GM10248 (cell line): Measurements from ENCODE around the gene NUP98.

ENCODE experiments used
- CTCF ChIA-PET: fragments of 300-600 bp; sonication (Branson Sonifier 250); formaldehyde crosslinking; extraction: SDS; loops from one replicate; lab custom pipeline; 2021; ENCODE audit warnings: antibody characterized with exemption; lab: Yijun Ruan, JAX
- POLR2A ChIA-PET: fragments of 350-650 bp; sonication (Branson Sonifier 250); formaldehyde crosslinking; extraction: SDS; loops from one replicate; lab custom pipeline; 2020; ENCODE audit warnings: antibody characterized with exemption; lab: Yijun Ruan, JAX
- DNase-seq: peaks from one replicate; pipeline ENCODE4 v3.0.0; 2012; ENCODE audit errors: extremely low spot score
- TF ChIP-seq, protein P1 (sequence below): IDR thresholded peaks from 2 replicates; pipeline ENCODE4 v1.5.1; 2012; ENCODE audit warnings: mild to moderate bottlenecking, low read depth; ENCODE audit errors: extremely low read depth, missing control alignments, control extremely low read depth

The NUP98 gene

DNA sequence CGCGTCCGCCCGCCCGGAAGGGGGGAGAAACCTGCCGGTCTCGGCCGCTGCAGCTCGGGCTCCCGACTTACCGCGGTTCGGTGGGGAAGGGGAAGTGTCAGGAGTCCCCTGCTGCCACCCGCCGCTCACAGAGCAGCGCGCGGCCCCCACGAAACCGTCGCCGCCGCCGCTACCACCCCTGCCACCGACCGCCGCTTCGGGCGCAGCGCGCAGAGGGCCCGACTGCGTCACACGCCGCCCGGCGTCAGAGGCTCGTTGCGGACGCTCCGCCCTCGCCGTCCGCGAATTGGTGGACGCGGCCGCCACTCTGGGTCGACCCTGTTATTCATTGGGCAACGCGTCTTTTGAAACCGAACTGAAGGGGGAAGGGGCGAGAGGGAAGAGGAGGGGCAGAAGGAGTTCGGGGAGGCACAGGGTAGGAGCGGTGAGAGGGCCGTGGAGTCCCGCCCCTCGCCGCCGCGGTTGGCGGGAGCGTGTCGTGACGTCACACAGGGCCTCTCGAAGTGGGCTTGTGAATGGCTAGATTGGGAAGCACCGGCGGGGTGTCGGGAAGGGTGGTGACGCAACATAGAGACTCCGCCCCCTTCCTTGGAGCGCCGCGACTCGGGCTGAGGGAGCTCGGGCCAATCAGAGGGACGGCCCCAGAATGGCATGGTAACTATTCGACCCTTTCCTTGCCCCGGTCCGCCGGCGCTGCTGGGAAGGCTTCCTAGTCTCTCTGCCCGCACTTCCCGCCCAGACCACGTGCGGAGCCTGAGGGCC lies at the start of gene NUP98:
Gene NUP98, minus strand, starts transcription at position 226 of the 762 bp plus-strand sequence. CDS start 15,437 bp downstream, outside the sequence.
- TF ChIP-seq, protein P1, sequence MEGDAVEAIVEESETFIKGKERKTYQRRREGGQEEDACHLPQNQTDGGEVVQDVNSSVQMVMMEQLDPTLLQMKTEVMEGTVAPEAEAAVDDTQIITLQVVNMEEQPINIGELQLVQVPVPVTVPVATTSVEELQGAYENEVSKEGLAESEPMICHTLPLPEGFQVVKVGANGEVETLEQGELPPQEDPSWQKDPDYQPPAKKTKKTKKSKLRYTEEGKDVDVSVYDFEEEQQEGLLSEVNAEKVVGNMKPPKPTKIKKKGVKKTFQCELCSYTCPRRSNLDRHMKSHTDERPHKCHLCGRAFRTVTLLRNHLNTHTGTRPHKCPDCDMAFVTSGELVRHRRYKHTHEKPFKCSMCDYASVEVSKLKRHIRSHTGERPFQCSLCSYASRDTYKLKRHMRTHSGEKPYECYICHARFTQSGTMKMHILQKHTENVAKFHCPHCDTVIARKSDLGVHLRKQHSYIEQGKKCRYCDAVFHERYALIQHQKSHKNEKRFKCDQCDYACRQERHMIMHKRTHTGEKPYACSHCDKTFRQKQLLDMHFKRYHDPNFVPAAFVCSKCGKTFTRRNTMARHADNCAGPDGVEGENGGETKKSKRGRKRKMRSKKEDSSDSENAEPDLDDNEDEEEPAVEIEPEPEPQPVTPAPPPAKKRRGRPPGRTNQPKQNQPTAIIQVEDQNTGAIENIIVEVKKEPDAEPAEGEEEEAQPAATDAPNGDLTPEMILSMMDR, result no peak
- CTCF ChIA-PET, result interaction anchor here (0.8 to 3.9 kb wide), 9 partner anchors 11 to 275 kb away, joined by 3 to 39 read pairs (median 5); partner anchors contain the start of gene PGAP2
- POLR2A ChIA-PET, result interaction anchor here (0.5 to 1.0 kb wide), 4 partner anchors 10 to 49 kb away, joined by 3 read pairs; no protein-coding TSS in a partner anchor
- DNase-seq, result peak; percentile 99

DNA sequence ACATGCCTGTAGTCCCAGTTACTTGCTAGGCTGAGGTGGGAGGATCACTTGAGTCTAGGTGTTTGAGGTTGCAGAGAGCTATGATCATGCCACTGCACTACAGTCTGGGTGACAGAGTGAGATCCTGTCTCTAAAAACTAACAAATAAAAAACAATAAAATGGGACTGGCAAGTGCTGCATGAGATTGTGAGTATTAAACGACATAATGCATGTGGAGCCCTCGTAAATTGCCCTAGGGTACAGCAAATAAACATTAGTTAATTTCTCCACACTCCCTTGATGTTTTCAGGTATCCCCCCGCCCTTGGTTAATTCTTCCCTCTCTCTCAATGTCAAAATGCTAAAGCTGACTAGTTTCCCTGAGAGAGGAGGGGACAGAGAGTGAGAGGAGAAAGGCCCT lies 48.3 kb upstream of the NUP98 start:
- no peak for DNase-seq
- POLR2A ChIA-PET, result no interaction called here
- CTCF ChIA-PET, result interaction anchor here (12.1 to 43.8 kb wide), 4 partner anchors 5 to 225 kb away, joined by 329 to 1411 read pairs (median 376); partner anchors contain the start of genes RHOG and STIM1
- TF ChIP-seq, protein P1, result no peak

DNA sequence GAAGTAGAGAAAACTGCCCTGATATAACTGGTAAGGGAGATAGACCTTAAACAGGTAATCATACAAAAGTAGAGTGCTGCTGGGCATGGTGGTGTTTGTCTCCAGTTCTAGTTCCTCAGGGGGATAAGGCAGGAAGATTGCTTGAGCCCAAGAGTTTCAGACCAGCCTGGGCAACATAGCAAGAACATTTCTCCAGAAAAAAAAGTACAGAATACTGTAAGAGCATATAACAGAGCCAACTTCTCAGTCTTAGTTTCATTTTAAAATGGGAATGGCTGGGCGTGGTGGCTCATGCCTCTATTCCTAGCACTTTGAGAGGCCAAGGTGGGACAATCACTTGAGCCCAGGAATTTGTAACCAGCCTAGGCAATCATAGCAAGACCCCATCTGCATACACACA lies 47.9 kb upstream of the NUP98 start:
- TF ChIP-seq, protein P1, result no peak
- ChIA-PET CTCF (interaction anchor here (12.1 to 43.8 kb wide), 2 partner anchors 8 to 225 kb away, joined by 329 to 1411 read pairs; partner anchors contain the start of gene STIM1), POLR2A (no interaction called here)
- DNase-seq, result no peak

DNA sequence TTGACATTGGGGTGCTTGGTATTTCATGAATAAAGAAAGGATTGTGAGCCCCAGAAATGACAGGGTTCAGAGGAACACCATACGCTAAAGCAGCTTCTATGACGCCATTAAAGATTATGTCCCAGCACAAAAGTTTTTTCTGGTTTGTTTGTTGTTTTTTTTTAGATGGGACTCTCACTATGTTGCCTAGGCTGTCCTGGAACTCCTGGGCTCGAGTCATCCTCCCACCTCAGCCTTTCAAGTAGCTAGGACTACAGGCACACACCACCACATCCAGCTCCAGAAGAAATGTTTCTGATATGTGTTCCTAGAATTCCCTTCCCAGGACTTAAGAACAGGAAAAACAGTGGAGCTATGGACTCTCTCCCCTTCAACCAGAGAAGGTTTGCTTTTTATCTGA lies 46.0 kb upstream of the NUP98 start:
- TF ChIP-seq, protein P1, result no peak
- CTCF ChIA-PET, result interaction anchor here (1.1 to 43.8 kb wide), 6 partner anchors 10 to 227 kb away, joined by 3 to 1411 read pairs (median 29); partner anchors contain the start of gene STIM1

DNA sequence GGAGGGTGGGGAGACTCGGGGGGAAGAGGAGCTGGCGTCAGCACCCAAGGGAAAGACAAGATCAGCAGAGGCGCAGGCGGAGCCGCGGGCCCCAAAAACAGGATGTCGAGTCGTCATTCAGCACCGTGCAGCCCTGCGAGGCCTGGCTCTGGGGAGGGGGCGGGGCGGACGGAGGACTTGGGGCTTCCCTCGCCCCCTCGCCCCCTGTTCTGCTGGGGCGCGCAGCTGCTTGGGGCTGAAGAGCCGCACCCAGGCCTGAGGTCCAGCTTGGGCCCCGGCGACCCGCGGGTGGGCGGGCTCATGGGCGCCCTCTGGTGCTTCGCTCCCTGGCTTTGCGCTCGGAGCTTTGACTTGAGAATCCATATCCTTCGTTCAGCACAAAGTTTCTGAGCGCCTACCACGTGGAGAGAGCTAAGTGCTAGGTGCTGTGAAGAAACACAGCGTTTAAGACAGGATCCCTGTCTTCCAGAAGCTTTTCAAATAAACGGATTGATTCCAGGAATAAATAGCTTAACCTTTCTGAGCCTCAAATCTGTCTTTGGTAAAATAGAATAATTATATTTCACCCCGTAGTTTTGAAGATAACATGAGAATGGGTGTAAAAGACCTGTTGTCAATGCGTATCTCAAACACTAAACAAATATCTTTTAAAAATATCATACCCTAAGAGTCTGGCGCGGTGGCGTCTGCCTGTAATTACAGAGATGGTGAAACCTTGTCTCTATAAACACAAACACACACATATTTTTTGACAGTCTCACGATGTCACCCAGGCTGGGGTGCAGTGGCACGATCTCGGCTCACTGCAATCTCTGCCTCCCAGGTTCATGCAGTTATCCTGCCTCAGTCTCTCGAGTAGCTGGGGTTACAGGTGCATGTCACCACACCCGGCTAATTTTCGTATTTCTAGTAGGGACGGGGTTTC lies 44.3 kb upstream of the NUP98 start:
- DNase-seq, result peak; percentile 87
- ChIA-PET CTCF (interaction anchor here (0.7 to 43.8 kb wide), 33 partner anchors 10 to 250 kb away, joined by 3 to 1411 read pairs (median 5); partner anchors contain the start of genes NUP98 and STIM1), POLR2A (interaction anchor here (0.5 to 2.7 kb wide), 8 partner anchors 9 to 1535 kb away, joined by 3 to 22 read pairs (median 4); partner anchors contain the start of gene STIM1)
- TF ChIP-seq, protein P1, result peak; percentile 87

More for the DNA sequence above, 46.0 kb upstream of the NUP98 start:
- no peak for DNase-seq
- POLR2A ChIA-PET, result interaction anchor here (0.9 kb wide), 1 partner anchor 13 kb away, joined by 5 read pairs; no protein-coding TSS in a partner anchor
